Astrocyte (in vitro differentiated cells and primary cell): Measurements from ENCODE around the gene PERM1.

Source experiments
- CTCF ChIP-seq: IDR thresholded peaks from 2 replicates; pipeline ENCODE4 v1.5.1; 2011; ENCODE audit warnings: low read depth, mild to moderate bottlenecking, inconsistent platforms, low read length, moderate library complexity; ENCODE audit not compliant: insufficient read depth
- EZH2 ChIP-seq: IDR thresholded peaks from 2 replicates; pipeline ENCODE4 v1.6.1; 2012; ENCODE audit warnings: mild to moderate bottlenecking, low read length, inconsistent platforms; ENCODE audit not compliant: insufficient read depth

DNA sequence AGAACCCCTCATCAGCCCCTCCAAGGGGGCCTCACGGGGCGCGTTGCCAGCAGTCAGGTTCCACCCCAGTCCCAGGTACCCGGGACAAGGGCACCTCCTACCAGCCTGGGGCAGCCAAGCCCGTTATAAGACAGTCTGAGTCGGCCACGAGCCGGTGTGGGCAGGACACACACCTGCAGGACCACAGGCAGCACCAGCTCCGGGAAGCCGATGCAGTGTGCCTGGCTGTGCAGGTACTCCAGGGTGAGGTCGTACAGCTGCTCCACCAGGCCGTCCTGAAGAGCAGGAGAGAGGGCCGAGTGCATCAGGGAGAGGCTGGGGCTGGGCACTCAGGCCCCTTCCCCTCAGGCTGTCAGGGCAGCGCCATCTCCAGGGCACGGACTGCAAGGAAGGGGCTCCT is 33.9 kb downstream of the PERM1 start:
- TF ChIP-seq CTCF = no peak
- TF ChIP-seq EZH2 = no peak
